HEK293 (cell line): ENCODE measurements around the gene SLC37A4.
A peak's percentile ranks its signal among the peaks of the same experiment; 100 is the strongest.

Experiments used
- CTCF ChIA-PET: fragments of 350-600 bp; formaldehyde crosslinking; extraction: SDS; loops from one replicate; lab custom pipeline; 2021; ENCODE audit warnings: antibody characterized with exemption; lab: Yijun Ruan, JAX
- POLR2A ChIA-PET: fragments of 300-600 bp; formaldehyde crosslinking; extraction: SDS; loops from one replicate; lab custom pipeline; 2020; ENCODE audit warnings: antibody characterized with exemption, inconsistent platforms; lab: Yijun Ruan, JAX
- H3K27ac ChIP-seq: fragments of 200-500 bp; sonication (Bioruptor generic); 2 replicates; pipeline ENCODE4 v1.5.1; 2014; ENCODE audit warnings: low read depth, low read length, control low read depth, inconsistent platforms; ENCODE audit errors: extremely low read depth
- H3K36me3 ChIP-seq, 2 experiments: fragments of 200-500 bp in 1 of 2; sonication (Bioruptor generic) in 1 of 2; 1 replicate in 1 of 2; 2 replicates in 1 of 2; pipeline ENCODE4 v1.5.1; 2014 to 2017; ENCODE audit warnings: inconsistent platforms in 2 of 2, low read length in 2 of 2; ENCODE audit not compliant: control insufficient read depth in 2 of 2, insufficient read depth in 1 of 2
- H3K4me1 ChIP-seq: fragments of 200-500 bp; sonication (Bioruptor generic); 2 replicates; pipeline ENCODE4 v1.5.1; 2014; ENCODE audit warnings: mild to moderate bottlenecking, low read length, inconsistent platforms; ENCODE audit not compliant: control insufficient read depth, insufficient read depth
- H3K4me3 ChIP-seq: 2 replicates; pipeline ENCODE4 v1.5.1; 2011; ENCODE audit warnings: low read depth, mild to moderate bottlenecking, control low read depth, low read length, moderate library complexity
- H3K9me3 ChIP-seq: fragments of 200-500 bp; sonication (Bioruptor generic); 2 replicates; pipeline ENCODE4 v1.5.1; 2014; ENCODE audit warnings: low read depth, low read length, inconsistent platforms; ENCODE audit not compliant: control insufficient read depth, insufficient read depth
- BCL11A ChIP-seq: fragments of 450-650 bp; formaldehyde crosslinking; IDR thresholded peaks from 2 replicates; pipeline ENCODE4 v1.5.1; 2016; ENCODE audit warnings: low read depth, missing biosample characterization, missing genetic modification characterization
- FEZF1 ChIP-seq: fragments of 450-650 bp; formaldehyde crosslinking; IDR thresholded peaks from 2 replicates; pipeline ENCODE4 v1.5.1; 2016; ENCODE audit warnings: missing biosample characterization, missing genetic modification characterization
- GLI4 ChIP-seq: fragments of 450-650 bp; formaldehyde crosslinking; IDR thresholded peaks from 2 replicates; pipeline ENCODE4 v1.5.1; 2016; ENCODE audit warnings: missing biosample characterization, missing genetic modification characterization
- GLIS1 ChIP-seq: fragments of 450-650 bp; formaldehyde crosslinking; IDR thresholded peaks from 2 replicates; pipeline ENCODE4 v1.5.1; 2016; ENCODE audit warnings: missing biosample characterization, missing genetic modification characterization
- KLF7 ChIP-seq: fragments of 450-650 bp; formaldehyde crosslinking; IDR thresholded peaks from 2 replicates; pipeline ENCODE4 v1.5.1; 2016; ENCODE audit warnings: missing biosample characterization, missing genetic modification characterization, borderline replicate concordance
- MZF1 ChIP-seq: fragments of 450-650 bp; formaldehyde crosslinking; IDR thresholded peaks from 2 replicates; pipeline ENCODE4 v1.5.1; 2017; ENCODE audit warnings: missing biosample characterization, missing genetic modification characterization, borderline replicate concordance
- OSR2 ChIP-seq: fragments of 450-650 bp; formaldehyde crosslinking; IDR thresholded peaks from 2 replicates; pipeline ENCODE4 v1.5.1; 2016; ENCODE audit warnings: missing biosample characterization, missing genetic modification characterization
- ZBTB10 ChIP-seq: fragments of 450-650 bp; formaldehyde crosslinking; IDR thresholded peaks from 2 replicates; pipeline ENCODE4 v1.5.1; 2016; ENCODE audit warnings: missing biosample characterization, missing genetic modification characterization
- ZBTB8A ChIP-seq: fragments of 450-650 bp; formaldehyde crosslinking; IDR thresholded peaks from 2 replicates; pipeline ENCODE4 v1.5.1; 2016; ENCODE audit warnings: missing biosample characterization, missing genetic modification characterization
- ZEB2 ChIP-seq: fragments of 450-650 bp; formaldehyde crosslinking; IDR thresholded peaks from 2 replicates; pipeline ENCODE4 v1.5.1; 2016; ENCODE audit warnings: missing biosample characterization, missing genetic modification characterization
- ZFHX2 ChIP-seq: fragments of 450-650 bp; formaldehyde crosslinking; conservative IDR thresholded peaks from 2 replicates; pipeline ENCODE4 v1.5.1; 2016; ENCODE audit warnings: missing biosample characterization, missing genetic modification characterization
- ZIC2 ChIP-seq: fragments of 450-650 bp; formaldehyde crosslinking; IDR thresholded peaks from 2 replicates; pipeline ENCODE4 v1.5.1; 2016; ENCODE audit warnings: missing biosample characterization, missing genetic modification characterization
- ZNF174 ChIP-seq: fragments of 450-650 bp; formaldehyde crosslinking; IDR thresholded peaks from 2 replicates; pipeline ENCODE4 v1.5.0; 2017; ENCODE audit warnings: missing biosample characterization, mild to moderate bottlenecking, missing genetic modification characterization
- ZNF223 ChIP-seq: fragments of 450-650 bp; formaldehyde crosslinking; IDR thresholded peaks from 2 replicates; pipeline ENCODE4 v1.5.1; 2016; ENCODE audit warnings: missing biosample characterization, missing genetic modification characterization
- ZNF292 ChIP-seq: fragments of 450-650 bp; formaldehyde crosslinking; IDR thresholded peaks from 2 replicates; pipeline ENCODE4 v1.5.1; 2016; ENCODE audit warnings: low read depth, missing biosample characterization, missing genetic modification characterization, borderline replicate concordance
- ZNF324 ChIP-seq: fragments of 450-650 bp; formaldehyde crosslinking; IDR thresholded peaks from 2 replicates; pipeline ENCODE4 v1.5.1; 2016; ENCODE audit warnings: missing biosample characterization, missing genetic modification characterization
- ZNF341 ChIP-seq: fragments of 450-650 bp; formaldehyde crosslinking; IDR thresholded peaks from 2 replicates; pipeline ENCODE4; 2016; ENCODE audit warnings: low read depth, missing biosample characterization, missing genetic modification characterization
- ZNF449 ChIP-seq: fragments of 450-650 bp; formaldehyde crosslinking; IDR thresholded peaks from 2 replicates; pipeline ENCODE4 v1.5.1; 2017; ENCODE audit warnings: missing biosample characterization, mild to moderate bottlenecking, missing genetic modification characterization, moderate library complexity
- ZNF510 ChIP-seq: fragments of 450-650 bp; formaldehyde crosslinking; IDR thresholded peaks from 2 replicates; pipeline ENCODE4 v1.5.1; 2018; ENCODE audit warnings: mild to moderate bottlenecking, missing genetic modification characterization, missing biosample characterization; ENCODE audit not compliant: insufficient replicate concordance
- ZNF513 ChIP-seq: fragments of 450-650 bp; IDR thresholded peaks from 2 replicates; pipeline ENCODE4 v1.5.1; 2018; ENCODE audit warnings: missing biosample characterization, missing genetic modification characterization
- ZNF580 ChIP-seq: fragments of 450-650 bp; formaldehyde crosslinking; IDR thresholded peaks from 2 replicates; pipeline ENCODE4 v1.5.1; 2016; ENCODE audit warnings: missing biosample characterization, missing genetic modification characterization
- ZNF639 ChIP-seq: fragments of 450-650 bp; formaldehyde crosslinking; IDR thresholded peaks from 2 replicates; pipeline ENCODE4 v1.5.1; 2016; ENCODE audit warnings: missing biosample characterization, missing genetic modification characterization
- ZNF664 ChIP-seq: fragments of 450-650 bp; formaldehyde crosslinking; IDR thresholded peaks from 2 replicates; pipeline ENCODE4 v1.5.1; 2016; ENCODE audit warnings: missing biosample characterization, missing genetic modification characterization
- ZNF777 ChIP-seq: fragments of 450-650 bp; formaldehyde crosslinking; IDR thresholded peaks from 2 replicates; pipeline ENCODE4 v1.5.1; 2017; ENCODE audit warnings: missing biosample characterization, missing genetic modification characterization, borderline replicate concordance

The SLC37A4 gene

GRCh38 chr11:119023741-119024140 is 6.9 kb downstream of the SLC37A4 start:
- H3K36me3 ChIP-seq: peaks cover 0 to 83% of the 10 kb centered on the region in 2 experiments; a peak in 2 of 3 replicates
- no peaks in the 10 kb centered on the region for H3K9me3 ChIP-seq
- TF ChIP-seq FEZF1 (0 out of 2 replicates have a peak, but pooled peaks have one; percentile 32), GLIS1 (tag by site-specific recombination) (peak; percentile 65), ZNF174 (tag by site-specific recombination) (no peak), ZNF664 (no peak), ZFHX2 (tag by site-specific recombination) (no peak), ZNF513 (tag by site-specific recombination) (peak; percentile 68), ZNF324 (no peak), ZNF510 (tag by site-specific recombination) (no peak), OSR2 (tag by site-specific recombination) (peak; percentile 29; the same call in 1 of the 2 replicates), ZIC2 (tag by site-specific recombination) (0 out of 2 replicates have a peak, but pooled peaks have one; percentile 14), ZNF639 (tag by site-specific recombination) (no peak)
- no peak overlapping the region for H3K4me3 ChIP-seq
- no peak overlapping the region for H3K27ac ChIP-seq
- CTCF ChIA-PET: interaction anchor here (0.7 to 1.1 kb wide), 2 partner anchors 24 to 117 kb away, joined by 3 read pairs; no protein-coding TSS in a partner anchor
- H3K4me1 ChIP-seq: no peaks in the 10 kb centered on the region
- POLR2A ChIA-PET: interaction anchor here (0.5 to 1.9 kb wide), 4 partner anchors 11 to 33 kb away, joined by 3 to 6 read pairs (median 4); no protein-coding TSS in a partner anchor

- Histone ChIP-seq H3K4me1 (no peaks in the 10 kb centered on the region), H3K27ac (no peak overlapping the region), H3K9me3 (no peaks in the 10 kb centered on the region), H3K36me3 (peaks cover under 1 to 70% of the 10 kb centered on the region in 2 experiments; a peak in 2 of 3 replicates), H3K4me3 (no peak overlapping the region)
- CTCF ChIA-PET: no interaction called here
- POLR2A ChIA-PET: interaction anchor here (1.0 kb wide), 1 partner anchor 9 kb away, joined by 3 read pairs; the partner anchor contains the start of gene SLC37A4
- no peak for TF ChIP-seq ZEB2 (tag by site-specific recombination)
- no peak for TF ChIP-seq GLI4 (tag by site-specific recombination)
- TF ChIP-seq ZNF449: no peak
- TF ChIP-seq ZBTB8A (tag by site-specific recombination): no peak
- TF ChIP-seq MZF1 (tag by site-specific recombination): no peak
- TF ChIP-seq ZBTB10: no peak
- no peak for TF ChIP-seq ZNF777 (tag by site-specific recombination)
- TF ChIP-seq ZNF341 (tag by site-specific recombination): no peak
- TF ChIP-seq ZNF292 (tag by site-specific recombination): no peak
- TF ChIP-seq FEZF1: no peak
- no peak for TF ChIP-seq ZNF223 (tag by site-specific recombination)
- no peak for TF ChIP-seq KLF7
- TF ChIP-seq BCL11A (tag by site-specific recombination): no peak
- no peak for TF ChIP-seq ZNF580 (tag by site-specific recombination)
Measured at GRCh38 chr11:119021631-119022030, 9.0 kb downstream of the SLC37A4 start.
